B cell (primary cell): Measurements from ENCODE around the gene MSMB. TPM values are rescaled to one million over a fixed set of nuclear protein-coding genes. Genes with fewer than 3 reads are reported as not detected.
"Not testable (repeated sequence)": the region's sequence is repeated elsewhere in the genome, so short reads cannot be mapped to it uniquely, and the experiment has no call there.

Experiments used
- ATAC-seq: fragments of 200-7000 bp; cut with Tn5 transposase; one replicate; pipeline ENCODE4 v1.10.0; 2021; ENCODE audit warnings: low read depth, mild to moderate bottlenecking, moderate number of reproducible peaks, moderate library complexity
- CTCF ChIA-PET: fragments of 350-600 bp; sonication (Branson Sonifier 250); formaldehyde crosslinking; loops from one replicate; lab custom pipeline; 2021; ENCODE audit warnings: antibody characterized with exemption, inconsistent platforms; lab: Charles Lee
- POLR2A ChIA-PET: fragments of 350-600 bp; sonication (Branson Sonifier 250); formaldehyde crosslinking; loops from one replicate; lab custom pipeline; 2021; ENCODE audit warnings: antibody characterized with exemption; lab: Charles Lee
- DNase-seq: peaks from one replicate; pipeline ENCODE4 v3.0.0; 2013
- H2AFZ ChIP-seq: 2 replicates; pipeline ENCODE4 v1.6.1; 2012; ENCODE audit warnings: mild to moderate bottlenecking, low read depth, low read length; ENCODE audit not compliant: insufficient read depth, poor library complexity, severe bottlenecking
- H3K27ac ChIP-seq, 2 donors: 1 replicate in 1 of 2; 2 replicates in 1 of 2; pipeline ENCODE4 v1.5.1; 2012 to 2013; ENCODE audit warnings: low read length in 2 of 2, mild to moderate bottlenecking in 2 of 2, moderate library complexity in 1 of 2
- H3K27me3 ChIP-seq, 4 experiments: fragments of 200-600 bp in 1 of 4; sonication (generic) in 1 of 4; replicated peaks in 1 of 4; 1 replicate in 2 of 4; 2 replicates in 2 of 4; pipeline versions ENCODE4 v1.6.1 to v1.7.0; 2013 to 2016; ENCODE audit warnings: low read length in 3 of 4, mild to moderate bottlenecking in 2 of 4, mixed read lengths in 1 of 4, moderate library complexity in 1 of 4; ENCODE audit not compliant: insufficient read depth in 4 of 4, control insufficient read depth in 3 of 4; ENCODE audit errors: control extremely low read depth in 1 of 4
- H3K36me3 ChIP-seq, 2 experiments: replicated peaks in 1 of 2; 1 replicate in 1 of 2; 2 replicates in 1 of 2; pipeline versions ENCODE4 v1.6.1 to v1.7.1; 2013; ENCODE audit warnings: low read length in 1 of 2; ENCODE audit not compliant: insufficient read depth in 2 of 2, control insufficient read depth in 1 of 2; ENCODE audit errors: control extremely low read depth in 1 of 2, extremely low read depth in 1 of 2
- H3K4me1 ChIP-seq, 2 donors: fragments of 200-600 bp in 1 of 2; sonication (generic) in 1 of 2; 1 replicate in 1 of 2; 2 replicates in 1 of 2; pipeline versions ENCODE4 v1.5.1 to v1.6.1; 2013 to 2017; ENCODE audit warnings: low read length in 2 of 2; ENCODE audit not compliant: control insufficient read depth in 2 of 2, insufficient read depth in 2 of 2
- H3K4me2 ChIP-seq: replicated peaks from 2 replicates; pipeline ENCODE3; 2012; ENCODE audit warnings: mild to moderate bottlenecking, low read depth, low read length; ENCODE audit not compliant: poor library complexity, severe bottlenecking
- H3K4me3 ChIP-seq, 5 experiments: fragments of 200-600 bp in 1 of 5; sonication (generic) in 1 of 5; 1 replicate in 3 of 5; 2 replicates in 2 of 5; pipeline versions ENCODE4 v1.5.1 to v1.7.0; 2011 to 2016; ENCODE audit warnings: low read length in 4 of 5, mild to moderate bottlenecking in 4 of 5, low read depth in 2 of 5, control low read depth in 1 of 5, moderate library complexity in 1 of 5; ENCODE audit not compliant: insufficient read depth in 1 of 5; ENCODE audit errors: control extremely low read depth in 1 of 5, extremely low read depth in 1 of 5
- H3K79me2 ChIP-seq: fragments of 200-600 bp; sonication (generic); one replicate; pipeline ENCODE4 v1.6.0; 2016; ENCODE audit warnings: low read length; ENCODE audit not compliant: control insufficient read depth, insufficient read depth
- H3K9ac ChIP-seq: fragments of 200-600 bp; sonication (generic); 2 replicates; pipeline ENCODE4 v1.6.1; 2017; ENCODE audit warnings: mild to moderate bottlenecking, low read length, moderate library complexity
- H3K9me3 ChIP-seq, 3 donors: one replicate each; pipeline versions ENCODE4 v1.6.1 to v1.7.1; 2013; ENCODE audit warnings: low read length in 2 of 3; ENCODE audit not compliant: control insufficient read depth in 2 of 3, insufficient read depth in 1 of 3; ENCODE audit errors: control extremely low read depth in 1 of 3
- H4K20me1 ChIP-seq: 2 replicates; pipeline ENCODE4 v1.6.0; 2012; ENCODE audit warnings: mild to moderate bottlenecking, low read length; ENCODE audit not compliant: insufficient read depth, control insufficient read depth, poor library complexity, severe bottlenecking
- H3K27ac Mint-ChIP-seq: one replicate; pipeline ENCODE4 v1.8.0; 2021; ENCODE audit warnings: mixed read lengths
- H3K27me3 Mint-ChIP-seq: one replicate; pipeline ENCODE4 v1.8.0; 2021; ENCODE audit warnings: mixed read lengths
- H3K4me1 Mint-ChIP-seq: one replicate; pipeline ENCODE4 v1.8.0; 2021; ENCODE audit warnings: mixed read lengths
- H3K4me3 Mint-ChIP-seq: one replicate; pipeline ENCODE4 v1.8.0; 2021; ENCODE audit warnings: mixed read lengths
- H3K9me3 Mint-ChIP-seq: one replicate; pipeline ENCODE4 v1.8.0; 2022; ENCODE audit warnings: mixed read lengths; ENCODE audit not compliant: insufficient read depth
- WGBS: methylation state at CpG from one replicate; pipeline ENCODE4 v1.1.5; 2013; ENCODE audit warnings: missing lambda C conversion rate; ENCODE audit not compliant: insufficient coverage; 5-methylcytosine and 5-hydroxymethylcytosine counted together
- intact Hi-C: fragments of 100-400 bp; cut with micrococcal nuclease; formaldehyde crosslinking; loops from one replicate; pipeline ENCODE4 v1.10.0; 2022
- polyA plus RNA-seq: library from polyadenylated mRNA; depleted of rRNA; stranded (reverse); fragments of >200 nt; gene quantifications from 2 replicates; pipeline ENCODE4 v1.2.3, GENCODE V29; 2012
- small RNA-seq: library from RNA; depleted of rRNA; stranded (forward); fragments of <200 nt; gene quantifications from one replicate; pipeline ENCODE3, GENCODE V24; 2012; ENCODE audit warnings: low replicate concordance, low read depth; ENCODE audit not compliant: insufficient read length
- total RNA-seq, 2 donors: library from RNA; stranded (reverse); fragments of 120-200 nt in 1 of 2; gene quantifications; 1 replicate in 1 of 2; 2 replicates in 1 of 2; pipeline versions ENCODE4 v1.2.3 to v1.2.4, GENCODE V29; 2013 to 2022
- TF ChIP-seq, protein P1 (sequence below): fragments of 200-600 bp; IDR thresholded peaks from one replicate; pipeline ENCODE4 v1.8.0; 2022; ENCODE audit warnings: antibody characterized with exemption, mild to moderate bottlenecking

The MSMB gene
- total and polyA plus RNA-seq, 2 donors (not counting 1 experiment from before 2014, with no cell fraction given): not detected

DNA sequence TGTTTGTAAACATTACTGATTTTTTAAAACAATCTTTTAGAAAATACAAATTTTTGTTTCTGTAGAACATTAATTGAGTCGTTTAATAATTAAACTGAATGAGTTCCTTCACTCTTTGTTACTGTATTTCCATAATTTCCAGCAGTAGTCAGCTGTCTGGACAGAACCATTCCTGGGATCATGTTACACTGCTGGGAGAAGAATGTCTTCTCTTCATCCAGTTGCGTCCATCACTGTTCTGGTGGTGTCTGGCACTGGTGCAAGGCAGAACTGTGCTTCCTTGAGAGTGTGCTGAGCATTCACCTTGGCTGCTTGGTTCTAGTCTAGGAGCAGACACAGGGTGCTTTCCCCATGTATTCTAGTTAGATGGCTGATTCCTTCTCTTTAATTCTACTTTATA is 61.6 kb downstream of the MSMB start:
- 100% methylated on average over 1 of the region's 2 CpGs for WGBS
- H3K27ac Mint-ChIP-seq, intact Hi-C loops, H3K4me2 ChIP-seq, H3K9me3 ChIP-seq, POLR2A ChIA-PET, H3K27me3 Mint-ChIP-seq, DNase-seq, H3K4me1 ChIP-seq, H3K4me1 Mint-ChIP-seq, H3K9ac ChIP-seq, H4K20me1 ChIP-seq, CTCF ChIA-PET, H3K4me3 Mint-ChIP-seq, H3K4me3 ChIP-seq, H3K9me3 Mint-ChIP-seq, ATAC-seq, H3K27ac ChIP-seq, H2AFZ ChIP-seq, H3K79me2 ChIP-seq, H3K27me3 ChIP-seq: not testable (repeated sequence)
- H3K36me3 ChIP-seq: peaks cover 0 to 16% of the 10 kb centered on the region in 2 experiments

DNA sequence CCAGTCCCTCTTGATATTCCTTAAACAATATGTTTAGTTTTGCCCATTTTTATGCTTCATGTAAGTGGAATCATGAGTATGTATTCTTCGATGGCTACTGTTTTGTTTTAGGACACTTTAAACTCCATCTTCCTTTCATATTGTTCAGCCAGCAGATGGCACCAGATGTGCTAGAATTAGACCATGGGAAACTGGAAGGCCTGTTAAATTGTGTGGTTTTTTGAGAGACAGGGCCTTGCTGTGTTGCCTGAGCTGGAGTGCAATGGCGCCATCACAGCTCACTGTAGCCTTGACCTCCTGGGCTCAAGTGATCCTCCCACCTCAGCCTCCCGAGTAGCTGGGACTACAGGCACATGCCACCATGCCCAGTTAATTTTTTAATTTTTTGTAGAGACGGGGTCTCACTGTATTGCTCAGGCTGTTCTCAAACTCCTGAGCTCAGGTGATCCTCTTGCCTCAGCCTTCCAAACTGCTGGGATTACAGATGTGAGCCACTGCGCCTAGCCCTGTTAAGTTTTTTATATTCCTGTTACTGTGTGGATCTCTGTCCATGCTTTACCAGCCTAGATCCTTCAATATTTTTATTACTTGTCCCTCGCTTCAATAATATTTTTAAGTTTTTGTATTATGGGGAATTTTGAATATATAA is 62.4 kb downstream of the MSMB start:
- H3K4me3 Mint-ChIP-seq, POLR2A ChIA-PET, H3K4me1 Mint-ChIP-seq, H3K9ac ChIP-seq, H3K4me2 ChIP-seq, H3K4me1 ChIP-seq, H3K27ac Mint-ChIP-seq, H3K4me3 ChIP-seq, ATAC-seq, H3K27ac ChIP-seq, H3K9me3 Mint-ChIP-seq, H3K27me3 Mint-ChIP-seq, H2AFZ ChIP-seq, H3K9me3 ChIP-seq, H4K20me1 ChIP-seq, CTCF ChIA-PET, H3K79me2 ChIP-seq, H3K27me3 ChIP-seq: not testable (repeated sequence)
- TF ChIP-seq, protein P1, sequence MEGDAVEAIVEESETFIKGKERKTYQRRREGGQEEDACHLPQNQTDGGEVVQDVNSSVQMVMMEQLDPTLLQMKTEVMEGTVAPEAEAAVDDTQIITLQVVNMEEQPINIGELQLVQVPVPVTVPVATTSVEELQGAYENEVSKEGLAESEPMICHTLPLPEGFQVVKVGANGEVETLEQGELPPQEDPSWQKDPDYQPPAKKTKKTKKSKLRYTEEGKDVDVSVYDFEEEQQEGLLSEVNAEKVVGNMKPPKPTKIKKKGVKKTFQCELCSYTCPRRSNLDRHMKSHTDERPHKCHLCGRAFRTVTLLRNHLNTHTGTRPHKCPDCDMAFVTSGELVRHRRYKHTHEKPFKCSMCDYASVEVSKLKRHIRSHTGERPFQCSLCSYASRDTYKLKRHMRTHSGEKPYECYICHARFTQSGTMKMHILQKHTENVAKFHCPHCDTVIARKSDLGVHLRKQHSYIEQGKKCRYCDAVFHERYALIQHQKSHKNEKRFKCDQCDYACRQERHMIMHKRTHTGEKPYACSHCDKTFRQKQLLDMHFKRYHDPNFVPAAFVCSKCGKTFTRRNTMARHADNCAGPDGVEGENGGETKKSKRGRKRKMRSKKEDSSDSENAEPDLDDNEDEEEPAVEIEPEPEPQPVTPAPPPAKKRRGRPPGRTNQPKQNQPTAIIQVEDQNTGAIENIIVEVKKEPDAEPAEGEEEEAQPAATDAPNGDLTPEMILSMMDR: peak; percentile 29
- peak; percentile 47 for DNase-seq
- WGBS: no CpG with 5 or more reads among the region's 6 CpGs
- H3K36me3 ChIP-seq: peaks cover 0 to 13% of the 10 kb centered on the region in 2 experiments
- intact Hi-C loops: loop anchor here (1.0 kb wide), 1 partner anchor 45 kb away; no protein-coding TSS in a partner anchor

Small RNA genes lying within 50 kb of the gene (small RNA-seq; reads per million reads assigned to genes)
- not detected for gene SNORA74C-1

Other genes starting within 250 kb of the MSMB start
- 30.0 and 35.4 TPM in 2 replicates for gene AGAP4, start 198.8 kb downstream of the MSMB start, total RNA-seq
- gene AGAP4, start 198.8 kb downstream of the MSMB start, polyA plus RNA-seq: 23.8 and 25.8 TPM in 2 replicates
- 26.1 and 28.3 TPM in 2 replicates for gene TIMM23, start 73.8 kb downstream of the MSMB start, total RNA-seq
- gene TIMM23, start 73.8 kb downstream of the MSMB start, polyA plus RNA-seq: 21.1 and 21.8 TPM in 2 replicates
- 69.7 and 71.2 TPM in 2 replicates for gene NCOA4, start 15.6 kb downstream of the MSMB start, total RNA-seq
- gene NCOA4, start 15.6 kb downstream of the MSMB start, polyA plus RNA-seq: 22.7 and 27.1 TPM in 2 replicates
- not detected in 2 replicates for gene ANTXRL, start 240.7 kb upstream of the MSMB start, total RNA-seq
- gene ANTXRL, start 240.7 kb upstream of the MSMB start, polyA plus RNA-seq: not detected in 2 replicates